SH-SY5Y (cell line): ENCODE measurements around the gene INTS3.

Experiments
- GATA2 ChIP-seq: IDR thresholded peaks from 2 replicates; pipeline ENCODE4 v1.6.1; 2011; ENCODE audit warnings: mild to moderate bottlenecking, low read depth, low read length
- GATA3 ChIP-seq: IDR thresholded peaks from 2 replicates; pipeline ENCODE4 v1.6.1; 2011; ENCODE audit warnings: low read depth, mild to moderate bottlenecking, low read length, moderate library complexity

DNA sequence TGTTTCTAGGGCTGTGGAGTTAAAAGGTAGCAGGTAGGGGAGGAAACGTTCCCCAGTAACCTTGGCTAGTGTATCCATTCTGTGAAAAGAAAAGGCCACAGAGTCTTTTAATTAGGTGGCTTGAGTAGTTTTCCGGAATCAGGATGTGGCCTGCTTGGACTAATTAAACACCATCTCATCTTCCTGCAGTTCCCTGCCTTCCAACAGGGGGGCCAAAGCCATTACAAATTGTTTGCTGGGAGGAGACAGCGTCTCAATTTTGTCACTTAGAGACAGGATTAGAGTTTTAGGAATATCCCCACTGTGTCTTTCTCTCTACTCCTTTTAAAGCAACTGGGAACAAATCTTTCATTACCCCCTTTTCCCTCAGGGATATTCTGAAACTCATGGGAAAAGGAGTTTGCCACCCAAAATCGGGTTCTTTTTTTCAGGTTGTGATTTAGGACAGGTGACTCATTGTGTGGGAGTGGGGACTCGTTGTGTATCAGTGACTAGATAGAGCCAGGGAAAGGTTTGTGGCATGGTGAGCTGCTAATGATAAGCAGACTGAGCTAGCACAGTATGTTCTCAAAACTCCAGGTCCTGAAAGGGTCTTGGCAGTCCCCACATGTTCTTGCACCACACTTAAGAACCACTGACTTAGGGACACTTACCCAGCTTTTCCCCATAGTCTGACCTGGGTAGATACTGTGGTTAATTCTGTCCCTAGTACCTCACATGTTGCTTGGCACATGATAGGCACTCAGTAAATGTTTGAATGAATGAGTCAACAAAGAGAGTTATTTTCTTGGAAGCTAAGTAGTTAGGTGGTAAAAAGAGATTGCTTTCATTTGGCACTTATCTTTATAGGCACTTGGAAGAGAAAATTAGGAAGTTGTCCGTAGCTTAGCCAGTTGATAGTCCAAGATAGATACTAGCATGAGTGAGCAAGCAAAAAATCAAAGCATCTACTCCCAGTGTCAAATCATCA is 22.5 kb downstream of the INTS3 start:
- TF ChIP-seq GATA2: no peak
- no peak for TF ChIP-seq GATA3
